HG02852 (cell line): Measurements from ENCODE around the gene SLC4A1AP.

Experiments used
- ATAC-seq: cut with Tn5 transposase; IDR thresholded peaks from one replicate; pipeline ENCODE4 v1.9.1; 2021; ENCODE audit warnings: mild to moderate bottlenecking, moderate library complexity; ENCODE audit not compliant: unreplicated experiment

Gene SLC4A1AP

DNA sequence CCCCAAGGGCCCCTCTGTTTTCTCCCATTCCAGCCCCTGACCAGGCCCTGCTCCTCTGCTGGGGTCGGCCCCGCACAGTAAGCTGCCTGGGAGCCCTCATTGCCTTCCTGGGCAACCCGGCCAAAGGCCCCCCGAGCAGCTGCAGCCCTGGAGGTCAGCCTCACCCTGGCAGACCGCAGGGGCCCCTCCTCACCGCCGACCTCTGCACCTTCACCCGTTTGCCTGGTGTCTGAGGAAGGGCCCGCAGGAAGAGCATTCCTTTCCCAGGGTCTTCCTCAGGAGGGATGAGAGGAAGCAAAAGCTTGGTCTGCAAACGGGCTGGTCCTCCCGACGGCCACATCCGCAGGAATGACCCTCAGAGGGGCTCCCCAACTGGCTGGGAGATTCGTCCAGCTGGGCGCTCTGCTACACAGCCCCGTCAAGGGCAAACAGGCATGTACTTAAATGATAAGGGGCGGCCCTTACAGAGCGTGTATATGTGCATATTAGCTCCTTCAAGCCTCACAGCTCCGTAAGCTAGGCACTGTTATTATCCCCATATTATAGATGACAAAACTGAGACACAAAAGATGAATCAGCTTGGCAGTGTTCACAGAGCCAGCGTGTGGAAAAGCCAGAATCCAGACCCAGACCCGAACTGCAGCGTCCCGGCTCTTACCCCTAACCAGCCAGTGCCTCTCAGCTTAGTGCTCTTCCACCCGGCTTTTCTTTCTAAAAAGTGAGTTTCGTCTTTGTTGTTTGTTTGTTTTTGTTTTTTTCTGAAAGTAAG lies 52.8 kb downstream of the SLC4A1AP start:
- ATAC-seq: no peak

GRCh38 chr2:27717070-27717795 lies 53.5 kb downstream of the SLC4A1AP start:
- no peak for ATAC-seq

GRCh38 chr2:27720004-27720551 lies 56.4 kb downstream of the SLC4A1AP start:
- no peak for ATAC-seq

- no peak for ATAC-seq
Observed at GRCh38 chr2:27721335-27721734, 57.6 kb downstream of the SLC4A1AP start.

DNA sequence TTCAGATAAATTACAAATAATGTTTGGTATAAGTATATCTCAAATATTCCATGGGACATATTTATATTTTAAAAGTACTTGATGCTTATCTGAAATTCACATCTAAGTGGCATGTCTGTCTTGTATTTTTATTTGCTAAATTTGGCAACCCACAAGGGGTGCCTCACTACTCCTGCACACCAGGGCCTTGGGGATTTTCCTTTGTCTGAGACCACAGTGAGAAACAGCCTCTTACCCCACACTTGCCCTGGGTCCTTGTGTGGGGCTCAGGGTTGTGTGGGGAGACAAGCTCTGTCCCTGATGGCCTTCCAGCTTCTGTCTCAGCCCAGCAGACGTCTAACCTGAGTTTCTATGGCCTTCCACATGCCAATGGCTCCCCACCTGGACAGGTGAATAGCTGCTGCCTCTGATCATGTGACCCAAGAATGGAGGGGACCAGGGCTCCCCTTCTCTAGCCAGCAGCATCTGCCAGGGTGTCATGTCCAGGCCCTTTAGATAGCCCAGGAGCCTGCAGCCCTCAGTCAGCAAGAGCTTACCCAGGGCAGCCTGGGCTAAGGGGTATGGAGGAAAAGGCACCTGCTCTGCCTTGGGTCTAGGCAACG lies 58.3 kb downstream of the SLC4A1AP start:
- ATAC-seq: no peak

- ATAC-seq: no peak
Observed at GRCh38 chr2:27723372-27724144, 59.9 kb downstream of the SLC4A1AP start.

- ATAC-seq: no peak
Observed at GRCh38 chr2:27724191-27724590, 60.5 kb downstream of the SLC4A1AP start.

DNA sequence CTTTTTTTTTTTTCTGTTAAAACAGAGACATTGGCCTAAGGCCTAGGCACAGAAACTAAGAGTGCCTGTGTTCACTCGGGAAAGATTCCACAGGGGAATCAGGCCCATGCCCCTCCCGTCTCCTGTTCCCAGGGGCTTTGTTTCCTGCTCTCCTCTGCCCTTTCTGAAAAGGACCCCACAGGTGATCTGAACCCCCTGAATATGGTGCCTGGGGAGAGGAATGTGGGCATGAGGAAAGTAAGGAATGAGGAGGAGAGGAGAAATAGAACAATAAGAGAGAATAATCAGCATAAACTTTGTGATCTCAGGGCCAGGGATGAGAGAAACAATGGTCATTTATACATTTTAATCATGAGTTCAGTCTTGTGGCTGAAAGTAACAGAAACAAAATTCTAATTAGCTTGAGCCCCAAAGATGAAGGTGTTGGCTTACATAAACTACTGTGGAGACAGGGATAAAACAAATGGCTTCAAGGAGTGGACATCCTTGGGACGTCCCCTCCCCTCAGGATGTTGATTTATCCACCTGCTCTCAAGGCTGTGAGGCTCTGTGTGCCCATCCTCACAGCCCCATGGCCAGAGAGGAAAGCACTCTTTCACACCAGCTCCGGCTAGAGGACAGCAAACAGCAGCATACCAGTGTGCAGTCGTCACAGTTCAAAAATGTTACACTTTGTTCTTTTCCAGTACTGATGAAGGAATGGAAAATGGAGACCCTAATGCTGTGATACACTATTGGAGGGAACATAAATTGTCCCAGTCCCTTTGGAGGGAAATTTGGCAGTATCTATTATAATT lies 61.4 kb downstream of the SLC4A1AP start:
- ATAC-seq: no peak

- no peak for ATAC-seq
Observed at GRCh38 chr2:27727257-27727656, 63.6 kb downstream of the SLC4A1AP start.

- no peak for ATAC-seq
Observed at GRCh38 chr2:27728081-27728858, 64.6 kb downstream of the SLC4A1AP start.

GRCh38 chr2:27729198-27729597 lies 65.5 kb downstream of the SLC4A1AP start:
- ATAC-seq: no peak

- no peak for ATAC-seq
Observed at GRCh38 chr2:27729614-27730013, 65.9 kb downstream of the SLC4A1AP start.

GRCh38 chr2:27730261-27730662 lies 66.6 kb downstream of the SLC4A1AP start:
- ATAC-seq: no peak

GRCh38 chr2:27730980-27731691 lies 67.4 kb downstream of the SLC4A1AP start:
- no peak for ATAC-seq

DNA sequence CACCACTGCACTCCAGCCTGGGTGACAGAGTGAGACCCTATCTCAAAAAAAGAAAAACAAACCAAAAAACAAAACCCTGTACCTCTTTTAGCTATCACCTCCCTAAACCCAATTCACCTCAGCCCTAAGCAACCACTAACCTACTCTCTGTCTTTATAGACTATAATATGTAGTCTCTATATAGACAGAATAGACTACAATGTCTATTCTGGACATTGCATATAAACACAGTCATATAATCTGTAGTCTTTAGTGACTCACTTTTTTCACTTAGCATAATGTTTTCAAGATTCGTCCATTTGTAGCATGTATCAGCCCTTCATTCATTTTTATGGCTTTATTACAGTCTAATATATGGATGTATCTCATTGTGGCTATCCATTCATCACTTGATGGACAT lies 70.6 kb downstream of the SLC4A1AP start:
- ATAC-seq: no peak

DNA sequence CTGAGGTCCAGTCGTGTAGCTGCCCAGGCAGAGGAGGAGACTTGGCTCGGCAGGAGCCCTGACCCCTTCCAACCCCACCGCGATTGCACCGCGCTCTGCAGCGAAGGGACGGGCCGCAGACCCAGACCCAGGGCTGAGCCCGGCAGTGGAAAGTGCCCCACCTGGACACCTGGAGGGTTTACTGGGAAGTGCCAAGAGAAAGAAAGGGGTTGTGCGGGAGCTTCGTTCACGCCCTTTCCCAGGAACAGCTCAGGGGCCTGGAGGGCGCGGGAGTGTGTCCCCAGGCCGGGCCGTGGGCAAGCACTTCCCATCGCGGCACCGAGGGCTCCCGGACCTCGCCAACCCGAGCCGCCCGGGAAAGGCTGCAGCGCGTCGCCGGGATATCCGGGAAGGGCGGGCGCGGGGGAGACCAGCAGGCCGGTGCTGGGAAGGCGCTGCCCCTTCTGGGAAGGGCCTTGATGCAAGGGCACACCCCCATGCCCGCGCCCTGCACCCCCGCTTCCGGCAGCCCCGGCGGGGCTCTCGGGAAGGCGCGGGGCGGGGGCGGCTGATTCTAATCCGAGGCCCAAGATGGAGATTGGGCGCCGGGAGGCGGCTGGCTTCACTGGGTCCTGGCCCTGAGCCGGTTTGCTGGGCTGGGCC lies 71.7 kb downstream of the SLC4A1AP start:
- ATAC-seq: no peak

- ATAC-seq: no peak
Observed at GRCh38 chr2:27736031-27736889, 72.6 kb downstream of the SLC4A1AP start.
